Epidermal melanocyte (primary cell): Measurements from ENCODE around the gene ST6GALNAC2.

Source experiments
- DNase-seq: peaks from one replicate; pipeline ENCODE4 v3.0.0; 2011; ENCODE audit warnings: low spot score; ENCODE audit not compliant: insufficient read length

The ST6GALNAC2 gene

GRCh38 chr17:76599694-76600460, 14.2 kb upstream of the ST6GALNAC2 start:
- DNase-seq: no peak

GRCh38 chr17:76598004-76598439, 12.4 kb upstream of the ST6GALNAC2 start:
- no peak for DNase-seq

GRCh38 chr17:76597156-76598003, 11.7 kb upstream of the ST6GALNAC2 start:
- no peak for DNase-seq

- DNase-seq: no peak
Measured at GRCh38 chr17:76594690-76595089, 9.0 kb upstream of the ST6GALNAC2 start.

DNA sequence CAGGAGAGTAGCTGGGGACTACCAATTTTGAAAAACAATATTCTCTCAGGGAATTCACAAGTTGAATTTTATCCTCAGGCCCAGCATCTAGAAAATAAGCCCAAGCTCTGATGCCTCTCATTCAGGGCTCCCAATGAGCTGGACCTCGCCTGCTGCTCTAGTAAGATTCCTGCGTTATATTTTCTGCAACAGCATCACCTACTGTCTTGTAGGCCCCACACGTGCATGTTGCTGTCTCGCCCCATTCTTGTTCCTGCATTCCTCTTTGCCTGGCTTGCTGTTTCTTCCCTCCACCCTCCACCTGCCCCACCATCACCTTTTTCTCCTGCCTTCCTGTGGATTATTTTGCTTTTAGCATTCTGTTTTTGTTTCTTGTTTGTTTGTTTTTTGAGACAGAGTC, 8.3 kb upstream of the ST6GALNAC2 start:
- DNase-seq: no peak

- no peak for DNase-seq
Measured at GRCh38 chr17:76593384-76593826, 7.7 kb upstream of the ST6GALNAC2 start.

GRCh38 chr17:76588182-76588581, 2.5 kb upstream of the ST6GALNAC2 start:
- DNase-seq: no peak

- DNase-seq: no peak
Measured at GRCh38 chr17:76586741-76587487, 1.3 kb upstream of the ST6GALNAC2 start.

DNA sequence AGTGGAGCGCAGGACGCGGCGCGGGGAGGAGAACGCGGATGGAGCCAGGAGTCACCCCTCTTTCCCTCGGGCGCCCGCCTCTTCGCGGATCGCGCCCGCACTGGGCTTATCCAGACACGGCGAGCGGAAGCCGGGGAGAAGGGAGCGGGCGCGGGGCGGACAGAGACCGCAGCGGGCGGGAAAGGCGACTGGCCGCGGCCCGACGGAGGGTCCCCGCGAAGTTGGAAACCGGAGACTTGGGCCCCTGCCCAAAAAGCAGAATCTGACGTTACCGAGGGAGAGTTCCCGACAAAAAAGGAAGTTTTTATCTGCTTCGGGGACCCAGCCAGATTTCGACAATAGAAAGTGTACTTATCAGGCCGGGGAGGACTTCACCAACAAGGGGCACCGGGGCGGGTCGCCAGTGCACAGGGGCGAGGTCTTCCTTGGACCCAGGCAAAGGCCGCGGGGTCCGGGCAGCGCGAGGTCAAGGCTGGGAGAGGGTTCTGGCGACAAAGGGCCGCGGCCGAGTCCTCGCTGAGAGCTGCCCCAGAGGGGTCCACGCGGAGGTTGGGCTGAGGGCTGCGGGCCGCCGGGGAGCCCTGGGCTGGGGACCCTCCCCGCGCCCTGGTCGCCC, 519 bp downstream of the ST6GALNAC2 start:
- DNase-seq: no peak

DNA sequence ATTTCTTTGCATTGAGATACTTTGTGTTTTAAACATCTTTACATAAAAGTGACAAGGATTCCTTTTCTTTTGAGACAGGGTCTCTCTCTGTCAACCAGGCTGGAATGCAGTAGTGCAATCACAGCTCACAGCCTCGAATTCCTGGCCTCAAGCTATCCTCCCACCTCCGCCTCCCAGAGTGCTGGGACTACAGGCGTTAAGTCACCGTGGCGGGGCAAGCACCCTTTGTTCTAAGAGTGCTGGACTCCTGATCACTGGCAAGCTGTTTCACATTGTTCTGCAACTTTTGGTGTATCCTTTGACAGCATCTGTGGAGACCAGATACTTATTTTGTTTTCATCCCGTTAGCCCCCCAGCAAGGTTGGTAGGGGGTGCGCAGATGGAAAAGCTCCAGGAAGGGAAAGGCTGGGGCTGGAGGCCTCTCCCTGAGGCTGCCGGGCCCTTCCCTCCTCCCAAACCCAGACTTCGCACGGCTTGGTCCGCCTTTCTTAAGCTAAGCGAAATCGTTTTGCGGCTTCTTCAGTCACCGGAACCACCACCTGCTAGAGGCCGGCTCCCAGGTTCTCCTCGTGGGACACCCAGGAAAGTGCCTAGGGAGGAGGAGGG, 1.1 kb downstream of the ST6GALNAC2 start:
- DNase-seq: no peak

GRCh38 chr17:76582660-76583059, 3.0 kb downstream of the ST6GALNAC2 start:
- DNase-seq: no peak

GRCh38 chr17:76581515-76581914, 4.1 kb downstream of the ST6GALNAC2 start:
- DNase-seq: no peak

GRCh38 chr17:76579281-76579680, 6.4 kb downstream of the ST6GALNAC2 start:
- DNase-seq: no peak

DNA sequence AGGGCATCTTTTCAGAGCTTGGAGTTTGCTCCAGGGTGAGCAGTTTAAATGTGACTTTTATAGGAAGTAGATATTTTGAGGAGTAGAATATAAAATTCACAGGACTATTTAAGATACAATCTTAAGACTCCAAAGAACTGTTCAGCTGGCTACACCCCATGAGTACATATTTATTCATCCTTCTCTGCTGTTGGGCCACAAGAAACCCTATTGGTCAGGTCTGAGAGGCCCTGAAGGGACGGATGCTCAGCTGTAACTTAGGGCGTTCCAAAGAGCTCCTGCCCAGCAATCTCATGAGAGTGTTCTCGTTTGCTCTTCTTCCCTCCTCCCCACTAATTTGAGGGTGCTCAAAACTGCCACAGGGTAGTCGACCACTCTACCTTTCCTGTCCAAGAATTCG, 7.3 kb downstream of the ST6GALNAC2 start:
- peak; percentile 70 for DNase-seq

DNA sequence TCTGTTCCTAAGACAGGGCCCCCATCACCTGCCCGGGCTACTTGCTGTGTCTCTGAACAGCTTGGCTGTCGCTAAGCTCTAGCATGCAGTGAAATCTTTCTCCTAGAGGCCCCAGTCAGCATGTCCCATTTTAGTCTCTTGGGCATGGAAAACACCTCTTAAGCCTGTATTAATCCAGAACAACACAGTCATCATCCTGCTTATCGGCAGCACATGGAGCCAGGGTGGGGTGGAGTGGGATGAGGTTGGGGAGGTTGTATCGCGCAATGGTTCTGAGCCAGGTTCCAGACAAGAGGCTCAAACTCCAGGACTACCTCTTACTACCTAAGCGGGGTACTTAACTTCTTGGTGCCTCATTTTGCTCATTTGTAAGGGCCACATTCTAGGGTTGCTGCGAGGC, 7.8 kb downstream of the ST6GALNAC2 start:
- DNase-seq: no peak

DNA sequence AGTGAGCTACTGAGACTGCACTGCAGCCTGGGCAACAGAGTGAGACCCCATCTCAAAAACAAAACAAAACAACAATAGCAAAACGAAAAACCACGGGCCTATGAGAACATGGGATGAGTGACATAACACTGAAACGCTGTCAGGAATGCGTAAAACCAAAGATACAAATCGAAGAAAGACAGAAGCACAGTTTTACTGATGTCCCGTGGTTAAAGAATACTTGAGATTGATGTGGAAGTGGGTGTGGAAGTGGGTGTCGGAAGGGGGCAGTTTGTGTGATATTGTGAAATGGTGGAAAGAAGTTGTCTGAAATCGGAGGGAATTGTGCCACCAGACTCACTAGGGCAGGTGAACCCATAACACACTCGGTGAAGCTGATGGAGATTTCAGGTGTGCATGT, 9.5 kb downstream of the ST6GALNAC2 start:
- DNase-seq: no peak

DNA sequence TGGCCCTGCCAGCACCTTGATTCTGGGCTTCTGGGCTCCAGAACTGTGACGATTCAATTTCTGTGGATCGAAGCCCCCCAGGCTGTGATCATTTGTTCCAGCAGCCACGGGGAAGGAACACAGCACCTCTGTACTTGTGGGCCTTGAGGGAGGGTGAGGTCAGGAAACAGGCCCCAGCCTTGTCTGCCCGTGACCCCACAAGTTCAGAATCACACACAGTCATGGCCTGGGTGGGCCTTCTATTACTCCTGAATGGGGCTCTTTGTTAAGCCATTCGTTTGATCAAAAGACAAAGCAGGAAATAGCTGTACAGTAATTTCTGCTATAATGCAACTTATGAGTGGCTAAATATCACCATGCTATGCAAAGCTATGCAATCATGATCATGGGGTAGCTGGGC, 10.1 kb downstream of the ST6GALNAC2 start:
- DNase-seq: peak; percentile 88

DNA sequence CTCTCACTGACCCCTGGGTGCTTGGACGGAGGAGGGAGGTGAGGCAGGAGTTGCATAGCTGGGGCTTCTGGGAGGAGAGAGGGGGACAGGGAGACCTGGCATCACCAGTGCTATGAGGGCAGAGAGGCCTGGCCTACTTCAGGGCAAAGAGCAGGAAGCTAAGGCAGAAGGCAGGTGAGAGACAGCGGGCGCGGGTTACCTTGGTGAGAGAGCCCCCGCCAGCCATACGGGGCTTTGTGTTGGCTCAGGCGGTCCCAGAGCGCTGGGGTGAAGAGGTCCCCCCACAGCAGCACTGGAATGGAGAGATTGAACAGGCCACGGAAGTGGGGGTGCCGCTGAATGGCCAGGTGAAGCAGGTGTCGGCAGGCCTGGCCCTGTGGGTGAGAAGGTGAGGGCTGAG, 11.5 kb downstream of the ST6GALNAC2 start:
- no peak for DNase-seq

DNA sequence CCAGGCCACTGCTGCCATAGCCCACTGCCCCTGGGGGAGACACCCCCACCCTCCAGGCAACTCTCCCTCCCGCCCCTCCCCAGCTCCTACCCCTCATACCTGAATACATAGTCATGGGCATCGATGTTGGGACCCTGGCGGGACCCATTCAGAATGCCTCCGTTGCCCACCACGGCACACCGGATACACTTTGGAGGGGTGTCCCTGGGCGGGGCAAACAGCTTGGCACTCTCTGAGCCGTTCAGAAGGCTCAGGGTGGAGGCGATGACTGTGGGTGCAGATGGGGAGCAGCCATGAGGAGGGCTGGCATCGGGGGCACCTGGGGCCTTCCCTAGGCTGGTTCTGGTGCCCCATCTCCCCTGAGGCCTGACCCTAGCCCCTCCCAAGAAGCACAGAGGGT, 12.6 kb downstream of the ST6GALNAC2 start:
- no peak for DNase-seq

DNA sequence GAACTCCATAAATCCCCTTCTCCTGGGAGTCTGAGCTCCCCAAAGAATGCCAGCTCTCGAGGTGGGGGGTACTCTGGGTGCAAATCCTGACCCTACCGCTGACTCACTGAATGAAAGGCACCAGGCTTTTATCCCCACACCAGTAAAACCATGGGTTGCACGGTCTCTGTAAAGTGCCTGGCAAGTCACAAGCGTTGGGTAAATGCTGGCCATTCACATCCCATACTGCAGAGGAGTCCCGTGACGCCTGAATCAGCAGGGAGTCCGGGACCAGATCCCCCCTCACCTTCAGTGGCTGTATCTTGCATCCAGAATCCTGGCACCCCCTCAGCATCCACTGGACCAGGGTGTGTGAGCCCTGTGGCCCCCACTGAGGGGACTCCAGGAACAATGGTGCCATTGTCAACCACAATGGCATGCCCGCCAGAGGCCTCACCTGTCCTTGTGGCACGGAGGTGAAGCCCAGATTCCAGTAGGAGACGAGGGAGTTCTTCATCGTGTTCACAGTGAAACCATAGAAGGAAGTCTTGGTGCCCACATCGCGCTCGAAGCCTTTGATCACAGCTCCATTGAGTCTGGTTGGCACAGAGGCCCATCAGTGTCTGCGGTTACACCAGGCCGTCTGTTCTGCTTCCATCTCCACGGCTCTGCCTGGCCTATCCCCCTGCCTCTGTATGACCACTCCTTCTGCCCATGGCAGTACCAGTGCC, 13.3 kb downstream of the ST6GALNAC2 start:
- no peak for DNase-seq
